B cell (primary cell): ENCODE measurements around the gene TSPAN6. TPM values are rescaled to one million over a fixed set of nuclear protein-coding genes. Genes with fewer than 3 reads are reported as not detected.

Experiments
- ATAC-seq: fragments of 200-7000 bp; cut with Tn5 transposase; one replicate; pipeline ENCODE4 v1.10.0; 2021; ENCODE audit warnings: low read depth, mild to moderate bottlenecking, moderate number of reproducible peaks, moderate library complexity
- CTCF ChIA-PET: fragments of 350-600 bp; sonication (Branson Sonifier 250); formaldehyde crosslinking; loops from one replicate; lab custom pipeline; 2021; ENCODE audit warnings: antibody characterized with exemption, inconsistent platforms; lab: Charles Lee
- POLR2A ChIA-PET: fragments of 350-600 bp; sonication (Branson Sonifier 250); formaldehyde crosslinking; loops from one replicate; lab custom pipeline; 2021; ENCODE audit warnings: antibody characterized with exemption; lab: Charles Lee
- DNase-seq: peaks from one replicate; pipeline ENCODE4 v3.0.0; 2013
- H2AFZ ChIP-seq: 2 replicates; pipeline ENCODE4 v1.6.1; 2012; ENCODE audit warnings: mild to moderate bottlenecking, low read depth, low read length; ENCODE audit not compliant: insufficient read depth, poor library complexity, severe bottlenecking
- H3K27ac ChIP-seq, 2 donors: 1 replicate in 1 of 2; 2 replicates in 1 of 2; pipeline ENCODE4 v1.5.1; 2012 to 2013; ENCODE audit warnings: low read length in 2 of 2, mild to moderate bottlenecking in 2 of 2, moderate library complexity in 1 of 2
- H3K27me3 ChIP-seq, 4 experiments: fragments of 200-600 bp in 1 of 4; sonication (generic) in 1 of 4; replicated peaks in 1 of 4; 1 replicate in 2 of 4; 2 replicates in 2 of 4; pipeline versions ENCODE4 v1.6.1 to v1.7.0; 2013 to 2016; ENCODE audit warnings: low read length in 3 of 4, mild to moderate bottlenecking in 2 of 4, mixed read lengths in 1 of 4, moderate library complexity in 1 of 4; ENCODE audit not compliant: insufficient read depth in 4 of 4, control insufficient read depth in 3 of 4; ENCODE audit errors: control extremely low read depth in 1 of 4
- H3K36me3 ChIP-seq, 2 experiments: replicated peaks in 1 of 2; 1 replicate in 1 of 2; 2 replicates in 1 of 2; pipeline versions ENCODE4 v1.6.1 to v1.7.1; 2013; ENCODE audit warnings: low read length in 1 of 2; ENCODE audit not compliant: insufficient read depth in 2 of 2, control insufficient read depth in 1 of 2; ENCODE audit errors: control extremely low read depth in 1 of 2, extremely low read depth in 1 of 2
- H3K4me1 ChIP-seq, 2 donors: fragments of 200-600 bp in 1 of 2; sonication (generic) in 1 of 2; 1 replicate in 1 of 2; 2 replicates in 1 of 2; pipeline versions ENCODE4 v1.5.1 to v1.6.1; 2013 to 2017; ENCODE audit warnings: low read length in 2 of 2; ENCODE audit not compliant: control insufficient read depth in 2 of 2, insufficient read depth in 2 of 2
- H3K4me2 ChIP-seq: replicated peaks from 2 replicates; pipeline ENCODE3; 2012; ENCODE audit warnings: mild to moderate bottlenecking, low read depth, low read length; ENCODE audit not compliant: poor library complexity, severe bottlenecking
- H3K4me3 ChIP-seq, 5 experiments: fragments of 200-600 bp in 1 of 5; sonication (generic) in 1 of 5; 1 replicate in 3 of 5; 2 replicates in 2 of 5; pipeline versions ENCODE4 v1.5.1 to v1.7.0; 2011 to 2016; ENCODE audit warnings: low read length in 4 of 5, mild to moderate bottlenecking in 4 of 5, low read depth in 2 of 5, control low read depth in 1 of 5, moderate library complexity in 1 of 5; ENCODE audit not compliant: insufficient read depth in 1 of 5; ENCODE audit errors: control extremely low read depth in 1 of 5, extremely low read depth in 1 of 5
- H3K79me2 ChIP-seq: fragments of 200-600 bp; sonication (generic); one replicate; pipeline ENCODE4 v1.6.0; 2016; ENCODE audit warnings: low read length; ENCODE audit not compliant: control insufficient read depth, insufficient read depth
- H3K9ac ChIP-seq: fragments of 200-600 bp; sonication (generic); 2 replicates; pipeline ENCODE4 v1.6.1; 2017; ENCODE audit warnings: mild to moderate bottlenecking, low read length, moderate library complexity
- H3K9me3 ChIP-seq, 3 donors: one replicate each; pipeline versions ENCODE4 v1.6.1 to v1.7.1; 2013; ENCODE audit warnings: low read length in 2 of 3; ENCODE audit not compliant: control insufficient read depth in 2 of 3, insufficient read depth in 1 of 3; ENCODE audit errors: control extremely low read depth in 1 of 3
- H4K20me1 ChIP-seq: 2 replicates; pipeline ENCODE4 v1.6.0; 2012; ENCODE audit warnings: mild to moderate bottlenecking, low read length; ENCODE audit not compliant: insufficient read depth, control insufficient read depth, poor library complexity, severe bottlenecking
- H3K27ac Mint-ChIP-seq: one replicate; pipeline ENCODE4 v1.8.0; 2021; ENCODE audit warnings: mixed read lengths
- H3K27me3 Mint-ChIP-seq: one replicate; pipeline ENCODE4 v1.8.0; 2021; ENCODE audit warnings: mixed read lengths
- H3K4me1 Mint-ChIP-seq: one replicate; pipeline ENCODE4 v1.8.0; 2021; ENCODE audit warnings: mixed read lengths
- H3K4me3 Mint-ChIP-seq: one replicate; pipeline ENCODE4 v1.8.0; 2021; ENCODE audit warnings: mixed read lengths
- H3K9me3 Mint-ChIP-seq: one replicate; pipeline ENCODE4 v1.8.0; 2022; ENCODE audit warnings: mixed read lengths; ENCODE audit not compliant: insufficient read depth
- CTCF ChIP-seq: fragments of 200-600 bp; IDR thresholded peaks from one replicate; pipeline ENCODE4 v1.8.0; 2022; ENCODE audit warnings: antibody characterized with exemption, mild to moderate bottlenecking
- EZH2 ChIP-seq: IDR thresholded peaks from 2 replicates; pipeline ENCODE4 v1.6.1; 2012; ENCODE audit warnings: borderline replicate concordance, low read depth, mild to moderate bottlenecking, moderate library complexity, low read length; ENCODE audit not compliant: insufficient read depth, poor library complexity, severe bottlenecking
- WGBS: methylation state at CpG from one replicate; pipeline ENCODE4 v1.1.5; 2013; ENCODE audit warnings: missing lambda C conversion rate; ENCODE audit not compliant: insufficient coverage; 5-methylcytosine and 5-hydroxymethylcytosine counted together
- intact Hi-C: fragments of 100-400 bp; cut with micrococcal nuclease; formaldehyde crosslinking; loops from one replicate; pipeline ENCODE4 v1.10.0; 2022
- polyA plus RNA-seq: library from polyadenylated mRNA; depleted of rRNA; stranded (reverse); fragments of >200 nt; gene quantifications from 2 replicates; pipeline ENCODE4 v1.2.3, GENCODE V29; 2012
- total RNA-seq, 2 donors: library from RNA; stranded (reverse); fragments of 120-200 nt in 1 of 2; gene quantifications; 1 replicate in 1 of 2; 2 replicates in 1 of 2; pipeline versions ENCODE4 v1.2.3 to v1.2.4, GENCODE V29; 2013 to 2022

TSPAN6 gene
- total and polyA plus RNA-seq, 2 donors (not counting 1 experiment from before 2014, with no cell fraction given) = 0.10 TPM; not detected in 1

GRCh38 chrX:100658941-100659381 is 22.4 kb upstream of the TSPAN6 start:
- WGBS = 40% methylated on average over 1 of the region's 3 CpGs
- Mint-ChIP-seq H3K9me3 (no peaks in the 10 kb centered on the region), H3K4me3 (no peak overlapping the region), H3K27ac (no peak overlapping the region), H3K4me1 (peaks cover 7% of the 10 kb centered on the region), H3K27me3 (peaks cover 23% of the 10 kb centered on the region)
- Histone ChIP-seq H3K36me3 (no peaks in the 10 kb centered on the region), H3K9ac (no peak overlapping the region), H3K79me2 (no peaks in the 10 kb centered on the region), H3K4me2 (no peak overlapping the region), H3K4me3 (no peak overlapping the region), H3K27ac (no peak overlapping the region), H2AFZ (no peak overlapping the region), H4K20me1 (no peaks in the 10 kb centered on the region), H3K27me3 (no peaks in the 10 kb centered on the region), H3K9me3 (no peaks in the 10 kb centered on the region), H3K4me1 (no peaks in the 10 kb centered on the region)
- ATAC-seq = no peak
- intact Hi-C loops = no loop called here
- no peak for DNase-seq
- ChIA-PET CTCF (no interaction called here), POLR2A (no interaction called here)
- TF ChIP-seq EZH2 = no peak
- TF ChIP-seq CTCF = no peak

- intact Hi-C loops = no loop called here
- POLR2A ChIA-PET = no interaction called here
- DNase-seq (no peak), ATAC-seq (no peak)
- peaks cover 7% of the 10 kb centered on the region for H3K4me1 Mint-ChIP-seq
- Histone ChIP-seq H4K20me1 (no peaks in the 10 kb centered on the region), H3K27ac (no peak overlapping the region), H3K9me3 (no peaks in the 10 kb centered on the region), H3K4me3 (no peak overlapping the region), H2AFZ (no peak overlapping the region), H3K79me2 (no peaks in the 10 kb centered on the region), H3K9ac (no peak overlapping the region), H3K27me3 (no peaks in the 10 kb centered on the region), H3K4me1 (no peaks in the 10 kb centered on the region), H3K4me2 (no peak overlapping the region), H3K36me3 (no peaks in the 10 kb centered on the region)
- peaks cover 18% of the 10 kb centered on the region for H3K27me3 Mint-ChIP-seq
- CTCF ChIA-PET = interaction anchor here (0.8 kb wide), 1 partner anchor 17 kb away, joined by 4 read pairs; no protein-coding TSS in a partner anchor
- no peaks in the 10 kb centered on the region for H3K9me3 Mint-ChIP-seq
- no peak overlapping the region for H3K4me3 Mint-ChIP-seq
- H3K27ac Mint-ChIP-seq = no peak overlapping the region
- WGBS = no CpG with 5 or more reads among the region's 3 CpGs
- TF ChIP-seq CTCF (no peak), EZH2 (no peak)
Observed at GRCh38 chrX:100654261-100654660, 17.7 kb upstream of the TSPAN6 start.
